SH-SY5Y (cell line): ENCODE results near the gene GRID2.

Experiments used
- GATA2 ChIP-seq: IDR thresholded peaks from 2 replicates; pipeline ENCODE4 v1.6.1; 2011; ENCODE audit warnings: mild to moderate bottlenecking, low read depth, low read length
- GATA3 ChIP-seq: IDR thresholded peaks from 2 replicates; pipeline ENCODE4 v1.6.1; 2011; ENCODE audit warnings: low read depth, mild to moderate bottlenecking, low read length, moderate library complexity

GRCh38 chr4:93802045-93802444 is 1498.3 kb downstream of the GRID2 start:
- TF ChIP-seq GATA2 (no peak), GATA3 (no peak)
